HG02759 (cell line): ENCODE measurements around the gene RSAD1.

ENCODE experiments used
- ATAC-seq: cut with Tn5 transposase; IDR thresholded peaks from one replicate; pipeline ENCODE4 v1.9.1; 2021; ENCODE audit warnings: mild to moderate bottlenecking, moderate library complexity; ENCODE audit not compliant: unreplicated experiment

Gene RSAD1

DNA sequence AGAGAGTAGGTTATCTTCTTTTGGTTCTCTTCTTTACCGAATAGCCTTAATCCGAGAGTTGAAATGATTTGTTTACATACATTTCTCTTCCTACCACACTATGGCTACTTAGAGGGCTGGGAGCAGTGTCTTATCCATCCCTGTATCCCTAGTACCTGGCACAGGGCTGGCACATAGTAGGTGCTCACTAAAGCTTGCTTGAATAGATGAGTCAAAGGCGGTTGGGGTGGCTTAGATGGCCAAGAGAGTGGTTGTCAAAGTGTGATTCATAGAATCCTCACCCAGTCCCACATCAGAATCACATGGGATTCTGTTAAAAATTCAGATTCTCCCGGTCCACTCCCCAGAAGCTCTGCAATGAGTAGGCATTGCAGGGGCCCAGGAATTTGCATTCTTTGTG lies 21.0 kb upstream of the RSAD1 start:
- no peak for ATAC-seq

DNA sequence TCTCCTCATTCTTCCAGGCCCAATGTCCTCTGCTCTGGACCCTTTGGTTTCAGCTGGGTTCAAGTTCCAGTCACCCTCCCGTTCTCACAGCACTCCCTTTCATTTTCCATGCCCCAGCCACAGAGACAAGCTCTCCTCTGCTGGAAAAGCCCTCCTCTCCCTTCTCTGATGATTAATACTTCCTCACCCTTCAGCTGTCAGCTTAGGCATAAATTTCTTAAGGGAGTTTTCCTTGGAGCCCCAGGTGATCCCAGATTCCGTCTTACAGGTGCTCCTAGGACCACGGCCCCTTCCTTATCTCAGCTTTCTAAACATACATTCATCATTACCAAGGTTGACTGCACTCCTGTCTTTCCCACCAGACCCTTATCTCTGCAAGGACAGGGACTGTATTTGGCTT lies 20.4 kb upstream of the RSAD1 start:
- no peak for ATAC-seq

DNA sequence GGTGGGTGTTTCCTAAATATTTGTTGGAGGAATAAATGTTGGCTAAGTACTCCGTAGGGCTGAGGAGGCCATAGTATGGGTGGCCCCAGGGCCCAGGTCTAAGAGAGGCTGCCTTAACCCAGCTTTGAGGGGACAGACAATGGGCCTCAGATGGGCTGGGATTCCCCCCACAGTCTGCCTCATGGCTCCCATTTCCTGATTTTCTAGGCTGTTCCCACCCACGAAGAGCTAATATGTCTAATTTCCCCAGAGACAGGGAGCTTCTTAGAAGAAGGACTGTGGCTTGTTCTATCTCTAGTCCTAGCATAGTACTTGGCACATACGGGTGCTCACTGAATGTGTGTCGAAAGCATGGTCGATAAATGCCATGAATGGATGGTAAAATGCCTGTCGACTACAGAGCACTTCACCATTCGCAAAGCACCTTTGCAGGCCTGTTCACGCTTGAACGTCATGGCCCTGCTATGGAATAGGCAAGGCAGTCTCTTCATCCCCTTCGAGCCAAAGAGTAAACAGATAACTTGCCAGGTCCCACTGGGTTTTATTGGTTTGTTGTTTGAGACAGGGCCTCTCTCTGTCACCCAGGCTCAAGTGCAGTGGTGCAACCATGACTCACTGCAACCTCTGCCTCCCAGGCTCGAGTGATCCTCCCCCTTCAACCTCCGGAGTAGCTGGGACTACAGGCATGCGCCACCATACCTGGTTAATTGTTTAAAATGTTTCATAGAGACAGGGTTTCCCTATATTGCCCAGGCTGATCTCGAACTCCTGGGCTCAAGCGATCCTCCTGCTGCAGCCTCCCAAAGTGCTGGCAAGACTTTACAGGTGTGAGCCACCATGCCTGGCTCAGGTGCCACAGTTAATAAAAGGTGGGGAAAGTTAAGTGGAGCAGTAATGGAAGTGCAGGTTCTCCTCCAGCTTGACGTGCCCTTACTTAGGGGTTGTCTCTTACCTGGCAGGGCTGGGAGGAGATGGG lies 19.7 kb upstream of the RSAD1 start:
- no peak for ATAC-seq

DNA sequence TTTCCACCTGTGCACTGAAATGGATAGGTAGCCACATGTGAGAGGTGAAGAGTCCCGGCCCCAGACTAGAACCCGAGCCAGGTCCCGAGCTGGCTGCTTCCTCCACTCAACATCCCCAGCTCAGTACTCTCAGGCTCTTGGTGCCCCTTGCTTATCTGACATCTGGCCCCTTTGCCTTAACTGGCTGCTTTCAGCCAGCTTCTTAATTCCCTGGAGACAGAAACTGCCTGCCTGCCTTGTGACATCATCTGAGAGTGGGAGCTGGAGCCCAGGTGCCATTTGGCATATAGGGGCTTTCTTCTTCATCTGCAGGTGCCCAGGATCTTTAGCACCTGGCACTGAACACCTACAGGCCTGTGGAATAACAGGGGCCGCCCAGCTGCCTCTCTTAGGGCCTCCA lies 18.9 kb upstream of the RSAD1 start:
- no peak for ATAC-seq

DNA sequence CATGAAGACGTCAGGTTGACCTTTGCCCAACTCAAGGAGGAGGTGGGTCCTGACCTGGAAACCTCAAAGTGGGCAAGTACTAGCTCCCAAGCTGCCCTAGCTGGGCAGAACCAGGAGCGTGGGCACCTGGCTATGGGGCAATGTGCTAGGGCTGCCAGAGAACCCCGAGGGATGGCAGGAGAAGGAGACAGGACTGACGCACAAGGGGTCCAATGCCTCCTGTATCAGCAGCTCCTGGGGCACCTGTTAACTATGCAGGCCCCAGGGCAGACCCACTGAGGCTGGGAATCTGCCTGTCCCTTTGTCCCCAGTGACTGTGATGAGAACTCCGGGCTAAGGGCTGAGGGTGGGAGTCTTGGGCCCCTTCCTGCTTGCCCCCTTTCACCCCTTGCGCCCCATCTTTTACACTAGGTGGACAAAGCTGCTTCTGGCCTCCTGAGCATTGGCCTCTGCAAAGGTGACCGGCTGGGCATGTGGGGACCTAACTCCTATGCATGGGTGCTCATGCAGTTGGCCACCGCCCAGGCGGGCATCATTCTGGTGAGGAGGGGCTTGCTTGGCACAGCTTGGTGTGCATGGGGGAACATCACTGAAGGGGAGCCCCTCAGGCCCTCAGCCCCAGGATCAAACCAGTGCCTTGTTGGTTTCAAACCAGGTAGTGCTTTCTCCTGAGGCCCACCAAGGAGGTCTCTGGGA lies 17.7 kb upstream of the RSAD1 start:
- ATAC-seq = no peak

DNA sequence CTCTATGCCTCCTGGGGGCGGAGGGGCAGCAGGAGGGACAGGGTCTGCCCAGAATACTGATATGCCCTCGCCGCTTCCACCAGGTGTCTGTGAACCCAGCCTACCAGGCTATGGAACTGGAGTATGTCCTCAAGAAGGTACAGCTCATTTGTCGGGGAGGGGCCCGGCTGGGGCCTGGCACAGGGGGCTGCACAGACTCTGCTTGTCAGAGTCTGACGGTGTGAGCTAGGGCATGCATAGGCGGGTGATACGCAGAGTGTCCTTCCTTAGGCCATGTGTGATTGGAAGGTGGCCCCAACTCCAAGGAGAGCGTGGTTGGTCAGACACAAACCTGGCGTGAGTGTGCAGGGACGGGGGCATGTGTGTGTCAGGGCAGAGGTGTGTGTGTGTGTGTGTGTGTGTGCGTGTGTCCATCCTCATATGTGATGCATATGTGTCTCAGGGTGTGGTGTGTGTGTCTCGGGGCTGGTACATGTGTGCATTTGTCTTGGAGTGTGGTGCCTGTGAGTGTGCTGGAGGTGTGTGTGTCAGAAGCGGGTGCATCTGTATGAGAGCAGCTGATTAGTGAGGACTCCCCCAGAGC lies 17.0 kb upstream of the RSAD1 start:
- ATAC-seq = no peak

DNA sequence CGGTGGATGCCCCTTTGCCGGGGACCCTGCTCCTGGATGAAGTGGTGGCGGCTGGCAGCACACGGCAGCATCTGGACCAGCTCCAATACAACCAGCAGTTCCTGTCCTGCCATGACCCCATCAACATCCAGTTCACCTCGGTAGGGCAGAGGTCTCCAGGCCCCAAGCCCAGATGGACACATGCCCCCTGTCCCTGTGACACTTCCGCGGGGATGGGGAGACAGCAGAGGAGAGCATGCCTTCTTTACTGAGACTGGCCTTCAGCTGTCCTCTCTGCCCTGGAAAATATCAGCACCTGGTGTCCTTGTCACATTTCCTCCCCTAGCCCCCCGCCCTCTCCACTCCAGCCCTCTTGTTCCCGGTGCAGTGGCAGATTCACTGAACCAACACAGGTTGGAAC lies 16.2 kb upstream of the RSAD1 start:
- ATAC-seq = no peak

DNA sequence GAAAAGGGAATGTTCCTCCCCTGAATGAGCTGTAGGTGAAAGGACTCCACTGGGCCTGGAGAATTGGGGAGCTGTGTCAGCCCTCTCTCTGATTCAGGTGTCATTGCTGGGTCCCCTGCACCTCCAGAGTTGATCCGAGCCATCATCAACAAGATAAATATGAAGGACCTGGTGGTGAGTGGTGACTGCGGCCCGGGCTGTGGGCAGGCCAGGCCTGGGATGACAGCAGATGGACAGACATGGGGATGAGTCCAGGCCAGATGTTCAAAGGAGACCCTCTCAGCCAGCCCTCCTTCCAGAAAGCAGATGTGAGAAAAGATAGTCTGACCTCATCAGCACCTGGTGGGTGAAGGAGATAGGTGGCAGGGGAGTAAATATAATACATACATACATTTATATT lies 14.5 kb upstream of the RSAD1 start:
- no peak for ATAC-seq

DNA sequence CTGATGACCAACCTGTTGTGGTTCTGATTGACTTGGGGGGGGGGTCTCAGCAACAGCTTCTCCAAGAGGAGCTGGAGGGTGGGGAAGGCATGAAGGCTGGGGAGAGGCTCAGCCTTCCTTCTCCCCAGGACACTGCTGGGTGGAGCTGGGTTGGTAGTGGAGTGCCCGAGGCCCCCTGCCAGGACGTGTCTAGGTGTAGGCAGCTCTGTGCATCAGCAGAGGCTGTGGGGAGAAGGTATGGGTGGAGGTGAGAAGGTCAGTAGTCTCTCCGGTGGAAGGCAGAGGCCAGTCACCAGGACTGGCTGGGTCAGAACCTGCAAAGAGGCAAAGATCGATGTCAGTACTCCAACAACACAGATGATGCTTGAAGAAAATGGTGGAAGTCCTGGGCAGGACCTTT lies 13.9 kb upstream of the RSAD1 start:
- no peak for ATAC-seq

DNA sequence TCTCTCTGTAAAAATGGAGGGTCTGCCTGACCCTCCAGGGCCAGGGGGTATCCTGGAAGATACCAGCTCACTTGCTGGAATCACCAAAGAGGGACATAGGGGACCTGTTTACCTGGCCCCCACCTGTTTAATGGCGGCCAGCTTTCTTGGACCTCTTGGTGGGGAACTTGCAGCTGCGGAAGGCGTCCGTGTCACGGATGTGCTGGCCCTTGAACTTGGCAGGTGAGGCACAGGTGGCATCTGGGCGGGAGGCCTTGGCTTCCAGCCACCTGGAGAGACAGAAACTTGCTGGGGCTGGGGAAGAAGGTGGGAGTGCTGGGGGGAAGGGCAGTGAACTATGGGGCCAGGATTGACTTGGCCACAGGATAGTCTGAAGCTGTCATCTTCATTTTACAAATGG lies 13.5 kb upstream of the RSAD1 start:
- ATAC-seq = no peak

DNA sequence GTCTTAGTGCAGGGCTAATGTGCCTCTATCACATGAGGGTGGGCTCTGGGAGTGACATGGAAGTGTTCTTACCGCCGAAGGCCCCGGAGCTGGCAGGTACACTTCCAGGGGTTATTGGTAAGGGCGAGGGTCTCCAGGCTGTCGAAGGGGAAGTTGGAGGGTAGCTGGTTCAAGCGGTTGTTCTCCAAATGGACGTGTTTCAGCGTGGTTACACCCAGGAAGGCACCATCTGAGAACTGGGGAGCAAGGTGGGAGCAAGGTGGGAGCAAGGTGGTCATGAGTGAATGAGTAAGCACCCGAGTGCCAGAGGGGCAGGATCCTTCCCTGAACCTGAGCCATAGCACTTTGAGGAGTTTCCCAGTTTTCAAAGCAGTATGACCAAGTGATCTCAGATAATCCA lies 13.0 kb upstream of the RSAD1 start:
- ATAC-seq = no peak

DNA sequence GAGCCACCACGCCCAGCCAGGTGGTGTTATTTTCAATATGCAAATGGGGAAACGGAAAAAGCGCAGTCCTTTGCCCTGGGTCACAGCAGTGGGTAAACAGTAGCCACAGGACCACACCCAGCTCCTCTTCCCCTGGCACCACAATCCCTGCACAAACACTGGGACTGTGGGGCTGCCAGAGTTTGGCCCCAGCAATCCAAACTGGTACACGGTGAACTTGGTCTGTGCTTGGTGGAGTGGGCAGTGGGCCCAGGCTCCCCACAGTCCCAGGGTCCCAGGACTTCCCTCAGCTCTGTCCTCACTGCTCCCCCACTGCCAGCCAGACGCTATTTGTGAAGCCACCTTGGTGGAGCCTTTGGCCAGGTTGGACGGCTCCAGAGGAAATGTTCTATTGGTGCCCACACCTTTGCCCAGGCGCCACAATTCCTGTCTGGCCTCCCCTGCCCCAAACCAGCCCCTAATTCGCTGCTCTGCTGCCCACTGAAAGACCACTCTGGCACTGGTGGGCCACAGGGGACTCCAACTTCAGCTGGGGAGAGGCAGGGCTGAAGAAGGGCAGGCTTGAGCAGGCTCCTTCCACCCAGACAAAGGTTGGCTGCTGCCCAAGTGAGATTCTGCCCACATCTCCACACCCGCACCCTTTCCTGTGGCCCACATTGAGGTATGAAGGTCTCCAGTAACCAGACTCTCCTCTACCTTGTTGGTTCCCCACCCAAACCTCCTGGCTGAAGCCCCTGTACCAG lies 12.1 kb upstream of the RSAD1 start:
- ATAC-seq = no peak

DNA sequence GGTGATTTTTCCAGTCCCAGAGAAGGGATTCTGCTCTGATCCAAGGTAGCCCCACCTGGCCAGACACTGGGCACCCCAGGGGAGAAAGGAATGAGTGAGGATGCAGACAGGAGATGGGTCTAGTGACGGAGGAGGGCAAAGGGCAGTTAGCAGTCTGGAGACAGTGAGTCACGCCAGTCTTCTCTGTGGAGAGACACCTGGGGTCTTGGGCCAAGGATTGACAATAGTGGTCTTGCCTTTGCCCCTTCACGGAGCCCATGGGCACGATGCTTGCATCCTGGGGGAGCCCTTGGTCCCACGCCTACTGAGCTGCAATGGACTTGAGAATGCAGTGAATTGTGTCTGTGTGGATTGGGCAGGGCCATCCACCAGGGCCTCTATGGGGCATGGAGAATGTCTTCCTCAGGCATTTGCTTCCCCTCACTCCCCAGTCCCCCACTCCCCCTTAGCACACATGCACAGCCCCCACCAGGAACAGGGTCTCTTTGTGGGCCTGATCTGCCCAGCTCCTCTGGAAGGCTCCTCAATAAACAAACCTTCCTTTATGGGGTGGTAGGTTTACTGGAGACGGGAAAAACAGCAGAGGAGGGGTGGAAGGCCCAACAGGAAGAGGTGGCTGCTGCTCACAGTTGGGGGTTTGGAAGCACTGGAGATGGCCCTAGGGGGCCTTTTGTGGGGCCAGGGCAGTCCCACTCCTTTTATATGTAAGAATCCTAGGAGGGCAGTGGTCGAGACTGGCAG lies 11.4 kb upstream of the RSAD1 start:
- ATAC-seq = no peak

DNA sequence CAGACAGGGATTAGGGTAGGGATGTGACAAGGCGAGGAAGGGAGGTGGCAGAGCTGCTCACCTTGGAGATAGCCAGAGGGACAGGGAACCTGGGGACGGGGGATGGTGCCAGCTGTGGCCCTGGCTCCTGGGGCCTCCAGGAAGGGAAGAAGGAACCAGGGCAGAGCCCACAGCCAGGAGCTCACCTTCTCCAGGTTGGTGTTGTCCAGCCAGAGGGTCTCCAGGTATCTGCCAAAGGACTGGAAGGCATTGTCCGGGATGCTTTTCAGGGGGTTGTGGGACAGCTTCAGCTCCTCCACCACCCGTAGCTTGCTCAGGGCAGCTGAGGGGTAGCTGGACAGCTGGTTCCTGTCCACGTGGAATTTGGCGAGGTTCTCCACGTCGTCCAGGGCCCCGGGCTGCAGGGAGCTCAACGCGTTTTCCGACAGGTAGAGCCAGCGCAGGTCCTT lies 10.8 kb upstream of the RSAD1 start:
- ATAC-seq = no peak

DNA sequence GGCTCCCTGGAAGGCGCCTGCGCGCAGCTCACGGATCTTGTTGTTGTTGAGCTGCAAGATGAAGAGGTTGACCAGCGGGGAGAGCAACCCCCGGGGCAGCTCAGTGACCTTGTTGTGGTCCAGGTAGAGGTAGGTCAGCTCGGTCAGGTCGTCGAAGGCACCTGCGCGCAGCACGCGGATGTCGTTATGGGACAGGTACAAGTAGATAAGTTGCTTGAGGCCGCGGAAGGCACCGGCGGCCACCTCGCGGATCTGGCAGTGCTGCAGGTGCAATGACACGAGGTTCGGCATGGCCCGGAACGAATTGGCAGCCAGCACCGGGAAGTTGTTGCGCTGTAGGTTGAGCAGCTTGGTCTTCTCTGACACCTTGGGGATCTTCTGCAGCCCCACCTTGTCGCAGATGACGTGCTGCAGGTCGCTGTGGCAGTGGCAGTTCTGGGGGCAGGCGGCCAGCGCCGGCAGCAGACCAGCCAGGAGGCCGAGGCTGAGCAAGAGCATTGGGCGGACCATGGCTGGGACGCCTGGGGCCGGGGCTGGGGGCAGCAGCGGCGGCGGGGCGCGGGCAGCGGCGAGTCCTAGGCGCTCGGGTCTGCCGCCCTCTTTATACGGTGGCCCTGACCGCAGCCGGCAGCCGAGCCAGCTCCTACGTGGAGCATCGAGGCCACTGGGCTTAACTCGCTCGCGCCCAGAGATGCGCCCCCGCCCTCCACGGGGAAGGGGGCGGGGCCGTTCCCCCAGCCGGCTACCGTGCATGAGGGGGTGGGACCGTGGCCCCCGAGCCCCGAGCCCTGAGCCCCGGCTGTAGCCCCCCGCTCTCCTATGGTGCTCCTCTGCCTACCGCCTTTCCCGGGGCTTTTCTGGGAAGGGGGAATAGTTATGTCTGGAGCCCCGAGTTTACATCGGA lies 10.1 kb upstream of the RSAD1 start, which contains the start of gene CHAD:
Gene CHAD (minus strand): TSS at position 577 of the 904 bp plus-strand sequence. CDS start 67 bp downstream, at position 510.
- no peak for ATAC-seq

DNA sequence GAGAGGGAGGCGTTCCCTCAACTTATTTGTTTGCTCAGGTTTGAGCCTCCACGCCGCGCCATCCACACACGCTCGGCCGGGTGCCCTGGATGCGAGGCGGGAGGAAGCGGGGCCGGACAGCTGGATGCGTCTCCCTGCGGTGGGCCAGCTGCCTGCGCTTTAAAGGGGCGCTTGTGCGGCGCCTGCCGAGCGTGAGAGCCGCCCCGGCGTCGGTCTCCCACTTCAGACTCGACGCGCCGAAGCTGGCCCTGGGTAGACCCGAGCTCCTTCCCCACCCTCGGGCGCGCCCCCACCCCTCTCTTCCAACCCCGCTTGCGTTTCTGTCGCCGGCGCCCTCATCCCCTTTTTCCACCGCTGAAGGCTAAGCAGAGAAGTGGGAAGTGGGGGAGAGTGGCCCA lies 9.5 kb upstream of the RSAD1 start:
- no peak for ATAC-seq

DNA sequence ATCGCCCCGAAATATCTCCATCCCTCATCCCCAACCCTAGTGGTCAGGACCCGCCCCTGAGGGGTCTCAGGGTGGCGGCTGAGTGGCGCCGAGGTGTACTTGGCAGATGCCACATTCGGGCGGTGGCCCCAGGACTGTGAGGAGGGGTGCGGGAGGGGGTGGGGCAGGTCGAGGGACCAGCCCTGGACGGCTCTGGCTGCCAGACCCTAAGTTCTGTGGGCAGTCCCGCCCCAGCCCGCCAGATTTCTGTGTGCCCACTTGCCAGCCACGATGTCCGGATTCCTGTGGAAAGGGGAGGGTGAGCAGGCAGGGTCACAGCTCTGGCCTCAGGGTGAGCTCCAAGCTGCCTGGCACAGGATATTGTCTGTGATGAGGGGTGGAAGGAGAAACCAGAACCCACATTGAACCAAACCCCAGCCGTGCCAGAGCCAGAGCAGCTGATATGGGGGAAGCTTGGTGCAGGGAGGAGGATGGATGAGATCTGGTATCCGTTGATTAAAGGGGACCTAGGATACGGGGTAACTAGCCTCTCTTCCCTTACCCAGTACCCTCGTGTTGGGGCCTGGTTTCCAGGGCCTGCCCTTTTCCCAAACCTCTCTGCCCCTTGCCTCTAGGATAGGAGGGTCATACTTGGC lies 8.9 kb upstream of the RSAD1 start:
- ATAC-seq = no peak

DNA sequence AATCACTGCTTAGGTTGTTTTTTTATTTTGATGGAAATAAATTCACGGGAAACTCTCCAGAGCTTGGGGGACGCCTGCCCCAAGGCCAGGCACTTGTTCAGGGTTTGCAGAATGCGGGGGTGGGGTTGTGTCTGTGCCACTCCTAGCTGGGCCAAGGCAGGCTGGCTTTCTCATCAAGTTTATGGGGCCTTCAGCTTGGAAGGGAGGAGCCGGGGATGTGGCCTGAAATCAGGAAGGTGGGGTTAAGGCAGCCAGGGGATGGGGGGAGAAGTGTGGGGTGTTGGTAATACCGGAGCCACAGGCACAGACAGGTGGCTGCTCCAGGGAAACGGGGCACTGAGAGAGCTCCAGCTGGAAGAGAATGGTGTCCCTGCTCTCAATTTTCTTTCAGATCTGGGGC lies 8.2 kb upstream of the RSAD1 start:
- no peak for ATAC-seq
